Mesodermal cell (in vitro differentiated cells): ENCODE measurements around the gene PPP4R1. TPM values are rescaled to one million over a fixed set of nuclear protein-coding genes. Genes with fewer than 3 reads are reported as not detected.

Experiments used
- H3K27ac ChIP-seq: 2 replicates; pipeline ENCODE4 v1.7.0; 2013; ENCODE audit warnings: mild to moderate bottlenecking, low read depth, low read length, moderate library complexity; ENCODE audit not compliant: severe bottlenecking
- H3K36me3 ChIP-seq: 2 replicates; pipeline ENCODE4 v1.7.1; 2013; ENCODE audit warnings: mild to moderate bottlenecking, low read length, moderate library complexity; ENCODE audit not compliant: control insufficient read depth, insufficient read depth
- H3K4me1 ChIP-seq: one replicate; pipeline ENCODE4 v1.7.1; 2013; ENCODE audit warnings: mild to moderate bottlenecking, low read length; ENCODE audit not compliant: insufficient read depth, control insufficient read depth, poor library complexity, severe bottlenecking
- H3K4me3 ChIP-seq: 2 replicates; pipeline ENCODE4 v1.7.0; 2013; ENCODE audit warnings: low read length, control low read depth, mild to moderate bottlenecking; ENCODE audit not compliant: insufficient read depth, poor library complexity, severe bottlenecking; ENCODE audit errors: extremely low read depth
- H3K9me3 ChIP-seq: 2 replicates; pipeline ENCODE4 v1.7.1; 2013; ENCODE audit warnings: mild to moderate bottlenecking, low read length, moderate library complexity; ENCODE audit not compliant: control insufficient read depth
- WGBS, 2 experiments: methylation state at CpG; one replicate each; pipeline ENCODE4 v1.1.5; 2013; ENCODE audit warnings: missing lambda C conversion rate in 2 of 2; ENCODE audit not compliant: insufficient coverage in 2 of 2; 5-methylcytosine and 5-hydroxymethylcytosine counted together
- polyA plus RNA-seq, 2 experiments: library from polyadenylated mRNA; stranded (reverse); fragments of 50-300 nt; gene quantifications; one replicate each; pipeline ENCODE4 v1.2.3, GENCODE V29; 2013

The PPP4R1 gene
- polyA plus RNA-seq (2013, experiment 1 of 2), result 60.6 TPM
- 61.0 TPM for polyA plus RNA-seq (2013, experiment 2 of 2)

GRCh38 chr18:9614401-9615279 is at the start of gene PPP4R1:
PPP4R1 (minus strand) TSS chr18:9614559; CDS start chr18:9614484, 75 bp downstream.
- WGBS, 2 experiments, result 0 to 1% methylated on average over 60 to 91 of the region's 127 CpGs
- peaks cover 17% of the 10 kb centered on the region for H3K4me1 ChIP-seq

DNA sequence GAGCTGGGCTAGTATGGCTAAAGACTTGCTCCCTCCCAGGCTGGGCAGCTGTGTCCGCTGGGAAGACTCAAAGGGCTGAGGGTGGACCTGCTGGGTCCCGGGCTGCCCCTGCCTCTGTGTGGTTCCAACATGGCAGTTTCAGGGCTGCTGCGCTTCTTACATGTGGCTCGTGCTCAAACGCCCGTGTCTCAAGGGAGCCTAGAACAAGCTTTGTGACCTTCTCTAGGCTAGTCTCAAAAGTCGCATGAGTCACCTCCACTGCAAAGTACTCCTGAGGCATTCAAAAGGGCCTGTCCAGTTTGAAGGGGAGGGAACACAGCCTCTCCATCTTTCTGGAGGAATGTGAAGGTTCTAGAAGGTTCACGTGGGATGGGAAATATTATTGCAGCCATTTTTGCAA is 49.0 kb upstream of the PPP4R1 start:
- Histone ChIP-seq H3K9me3 (no peaks in the 10 kb centered on the region), H3K36me3 (no peaks in the 10 kb centered on the region), H3K27ac (no peak overlapping the region), H3K4me1 (no peaks in the 10 kb centered on the region), H3K4me3 (no peak overlapping the region)
- 87 to 90% methylated on average over 7 of the region's 8 CpGs for WGBS, 2 experiments

More at GRCh38 chr18:9614401-9615279, at the start of gene PPP4R1:
- Histone ChIP-seq H3K9me3 (no peaks in the 10 kb centered on the region), H3K36me3 (peaks cover 21% of the 10 kb centered on the region), H3K27ac (peak within 1 kb of the TSS; percentile 95), H3K4me3 (peak within 1 kb of the TSS; percentile 74)

DNA sequence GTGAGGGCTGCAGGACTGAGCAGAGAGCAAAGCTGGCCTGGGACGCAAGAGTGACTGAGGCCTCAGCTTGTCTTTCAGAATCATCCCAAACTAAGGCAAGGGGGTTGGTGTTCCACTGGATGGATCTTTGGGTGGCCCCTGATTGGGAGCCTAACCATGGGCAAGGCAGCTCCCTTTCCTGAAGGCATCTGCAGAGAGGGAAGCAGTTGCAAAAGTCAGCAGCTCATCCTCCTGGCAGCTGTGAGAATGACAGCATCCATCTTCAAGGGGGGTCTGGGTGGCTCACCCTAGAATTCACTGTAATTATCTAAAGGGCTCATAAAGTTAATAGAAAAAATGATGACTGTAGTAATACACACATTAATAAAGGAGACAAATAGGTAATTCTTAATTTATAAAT is 47.2 kb upstream of the PPP4R1 start:
- Histone ChIP-seq H3K4me1 (no peaks in the 10 kb centered on the region), H3K9me3 (no peaks in the 10 kb centered on the region)
- 75 to 100% methylated on average over 1 of the region's 1 CpG for WGBS, 2 experiments

GRCh38 chr18:9659499-9660375 is 45.4 kb upstream of the PPP4R1 start:
- Histone ChIP-seq H3K9me3 (no peaks in the 10 kb centered on the region), H3K4me1 (no peaks in the 10 kb centered on the region), H3K4me3 (no peak overlapping the region), H3K27ac (no peak overlapping the region), H3K36me3 (no peaks in the 10 kb centered on the region)
- WGBS, 2 experiments, result 94 to 95% methylated on average over 11 to 20 of the region's 24 CpGs

More for the DNA sequence above, 47.2 kb upstream of the PPP4R1 start:
- Histone ChIP-seq H3K4me3 (no peak overlapping the region), H3K27ac (no peak overlapping the region), H3K36me3 (no peaks in the 10 kb centered on the region)

DNA sequence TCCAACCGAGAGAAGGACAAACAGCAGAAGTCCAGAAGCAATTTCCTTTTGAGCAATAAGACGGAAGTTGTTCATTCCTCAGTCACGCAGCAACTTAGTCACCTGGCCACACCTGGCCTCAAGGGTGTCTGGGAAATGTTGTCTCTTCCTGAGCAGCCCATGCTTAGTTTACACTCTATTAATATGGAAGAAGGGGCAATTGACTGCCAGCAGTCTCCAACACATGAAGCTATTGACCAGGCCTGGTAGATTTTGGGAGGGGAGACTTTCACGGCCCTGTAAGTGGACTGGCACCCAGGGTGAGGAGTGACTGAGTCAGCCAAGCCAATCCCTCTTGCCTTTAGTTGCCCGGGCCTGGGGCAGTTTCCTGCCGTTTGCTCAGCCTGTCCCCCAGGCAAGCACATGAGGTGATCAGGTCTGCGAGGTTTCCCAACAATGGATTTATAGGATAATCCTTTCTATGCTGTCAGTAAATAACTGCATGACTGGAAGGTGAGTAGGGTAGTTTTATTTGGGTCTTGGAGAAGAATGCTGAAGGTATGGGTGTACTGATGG is 43.8 kb upstream of the PPP4R1 start:
- Histone ChIP-seq H3K4me3 (no peak overlapping the region), H3K9me3 (no peaks in the 10 kb centered on the region), H3K4me1 (no peaks in the 10 kb centered on the region), H3K27ac (no peak overlapping the region), H3K36me3 (no peaks in the 10 kb centered on the region)
- 94 to 100% methylated on average over 4 to 5 of the region's 7 CpGs for WGBS, 2 experiments

DNA sequence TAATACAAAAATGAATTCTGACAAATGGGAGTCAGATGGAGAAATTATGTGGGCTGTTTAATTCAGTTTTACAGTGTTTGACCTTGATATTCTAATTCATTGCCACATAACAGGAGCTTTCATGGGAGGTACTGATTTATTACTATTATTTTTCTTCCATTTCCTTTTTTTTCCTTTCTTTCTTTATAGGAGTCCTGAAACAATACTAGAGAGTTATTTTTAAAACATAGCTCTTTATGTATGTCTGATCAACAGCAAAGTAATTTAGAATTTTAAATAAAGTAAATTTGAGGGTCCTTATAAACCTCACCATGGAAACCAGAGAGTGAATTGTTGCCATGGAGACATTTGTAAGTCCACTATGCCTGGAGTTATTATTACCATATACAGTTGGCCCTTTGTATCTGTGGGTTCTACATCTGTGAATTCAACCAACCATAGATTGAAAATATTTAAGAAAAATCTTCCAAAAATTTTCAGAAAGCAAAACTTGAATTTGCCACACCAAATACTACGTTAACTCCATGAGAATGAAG is 40.9 kb upstream of the PPP4R1 start:
- no CpG with 5 or more reads among the region's 1 CpG for WGBS, 2 experiments
- Histone ChIP-seq H3K27ac (no peak overlapping the region), H3K9me3 (no peaks in the 10 kb centered on the region), H3K4me1 (no peaks in the 10 kb centered on the region), H3K36me3 (no peaks in the 10 kb centered on the region), H3K4me3 (no peak overlapping the region)

DNA sequence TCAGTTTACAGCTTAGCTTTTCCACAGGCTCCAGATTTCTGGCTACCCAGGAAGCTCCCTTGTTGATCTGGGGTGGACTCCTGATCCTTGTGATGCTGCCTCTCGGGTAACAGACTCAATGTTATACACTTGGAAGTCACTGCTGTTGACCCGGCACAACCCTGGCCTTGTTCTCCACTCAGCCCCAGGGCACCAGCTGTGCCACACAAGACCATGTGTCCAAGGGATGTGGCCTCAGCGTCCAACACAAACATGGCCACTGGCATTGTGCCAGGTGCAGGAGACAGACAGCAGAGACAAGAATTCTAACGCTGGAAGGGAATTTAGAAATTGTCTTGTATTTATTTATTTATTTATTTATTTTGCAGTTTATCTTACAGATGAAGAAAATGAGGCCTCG is 39.0 kb upstream of the PPP4R1 start:
- no peak overlapping the region for H3K4me3 ChIP-seq
- H3K36me3 ChIP-seq, result no peaks in the 10 kb centered on the region
- peaks cover 3% of the 10 kb centered on the region for H3K4me1 ChIP-seq
- H3K27ac ChIP-seq, result no peak overlapping the region
- whole genome bisulfite sequencing, 2 experiments, result 96 to 100% methylated on average over 3 to 4 of the region's 5 CpGs
- no peaks in the 10 kb centered on the region for H3K9me3 ChIP-seq

GRCh38 chr18:9649164-9649540 is 34.8 kb upstream of the PPP4R1 start:
- no peak overlapping the region for H3K27ac ChIP-seq

DNA sequence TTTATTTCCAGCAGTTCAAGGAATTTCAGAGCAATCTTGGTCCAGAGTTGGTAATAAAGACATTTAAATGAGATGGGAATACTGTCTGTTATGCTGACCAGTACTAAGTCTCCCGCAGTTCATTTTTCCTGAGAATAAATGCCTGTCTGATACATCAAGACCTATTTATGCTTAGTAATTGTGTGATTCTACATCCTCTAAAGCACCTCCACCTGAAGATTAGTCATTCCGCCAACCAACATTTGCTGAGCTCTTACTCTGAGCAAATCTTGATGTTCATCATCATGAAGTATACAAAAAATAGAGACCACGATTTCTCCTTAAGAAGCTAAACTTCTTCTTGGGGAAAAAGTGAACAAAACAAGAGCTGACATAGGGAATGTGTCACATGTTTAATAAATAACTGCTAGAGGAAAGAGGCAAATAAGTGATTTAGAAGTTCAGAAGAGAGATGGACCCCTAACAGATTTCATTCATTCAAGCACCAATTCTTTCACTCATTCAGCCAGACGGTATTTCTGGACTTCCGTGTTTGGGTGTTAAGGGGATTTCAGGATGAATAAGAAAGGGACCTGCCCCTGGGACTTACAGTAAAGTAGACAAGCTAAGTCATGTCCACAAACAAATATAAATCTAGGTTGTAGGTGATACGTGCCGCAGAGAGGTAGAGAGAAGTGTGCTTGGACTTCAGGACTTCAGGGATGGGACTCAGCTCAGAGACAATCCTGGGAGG is 34.2 kb upstream of the PPP4R1 start:
- Histone ChIP-seq H3K36me3 (no peaks in the 10 kb centered on the region), H3K27ac (no peak overlapping the region), H3K4me1 (peaks cover 15% of the 10 kb centered on the region), H3K4me3 (no peak overlapping the region), H3K9me3 (no peaks in the 10 kb centered on the region)
- WGBS, 2 experiments, result 100% methylated on average over 4 of the region's 7 CpGs; no CpG with 5 or more reads in 1 of the 2 experiments

More at GRCh38 chr18:9649164-9649540, 34.8 kb upstream of the PPP4R1 start:
- H3K9me3 ChIP-seq, result no peaks in the 10 kb centered on the region
- H3K36me3 ChIP-seq, result no peaks in the 10 kb centered on the region
- 88 to 100% methylated on average over 1 of the region's 3 CpGs for WGBS, 2 experiments
- H3K4me3 ChIP-seq, result no peak overlapping the region
- peaks cover 12% of the 10 kb centered on the region for H3K4me1 ChIP-seq
